Hematopoietic multipotent progenitor cell treated with erythropoietin and hydrocortisone succinate and interleukin-3 and kit ligand, for 17 days (in vitro differentiated cells): ENCODE data around the gene DUSP12.
"Not testable (repeated sequence)": the region's sequence is repeated elsewhere in the genome, so short reads cannot be mapped to it uniquely, and the experiment has no call there.

Experiments used
- DNase-seq: peaks from one replicate; pipeline ENCODE4 v3.0.0-alpha.2; 2015; ENCODE audit warnings: low spot score

Gene DUSP12

GRCh38 chr1:161727256-161727924, 22.2 kb upstream of the DUSP12 start:
- DNase-seq = no peak

DNA sequence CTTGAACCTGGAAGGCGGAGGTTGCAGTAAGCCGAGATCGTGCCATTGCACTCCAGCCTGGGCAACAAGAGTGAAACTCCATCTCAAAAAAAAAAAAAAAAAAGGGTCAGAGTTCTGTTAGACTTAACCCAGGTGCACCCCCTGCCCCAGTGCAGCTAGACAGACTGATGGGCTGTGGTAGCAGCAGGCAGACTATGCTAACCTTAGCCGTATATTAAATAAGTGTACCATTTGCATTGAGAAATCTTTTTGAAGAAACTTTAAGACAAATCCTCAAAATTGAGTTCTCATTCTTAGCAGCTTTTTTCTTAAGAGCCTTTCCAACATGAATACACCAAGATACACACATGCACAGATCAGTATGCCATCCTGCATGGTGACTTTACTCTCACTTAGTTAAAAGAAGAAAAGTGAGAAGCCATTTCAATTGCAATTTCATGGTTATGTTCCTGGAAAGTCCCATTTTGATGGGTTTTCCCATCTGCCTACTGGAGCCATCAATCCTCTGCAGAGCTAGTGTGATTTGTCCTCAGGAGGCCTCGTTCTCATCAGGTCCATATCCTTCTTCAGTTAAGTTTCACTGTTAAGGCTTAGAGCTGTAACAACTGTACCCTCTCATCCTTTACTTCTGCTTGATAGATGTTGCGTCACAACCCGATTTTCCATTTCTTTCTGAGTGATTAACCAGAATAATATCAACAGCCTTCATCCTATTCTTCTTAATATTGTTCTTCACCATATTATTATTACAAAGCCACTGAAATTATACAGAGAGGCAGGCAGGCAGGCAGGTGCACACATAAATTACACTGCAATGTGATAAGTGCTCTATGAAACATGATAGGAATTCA, 21.0 kb upstream of the DUSP12 start:
- no peak for DNase-seq

GRCh38 chr1:161730050-161730564, 19.5 kb upstream of the DUSP12 start:
- DNase-seq = no peak

DNA sequence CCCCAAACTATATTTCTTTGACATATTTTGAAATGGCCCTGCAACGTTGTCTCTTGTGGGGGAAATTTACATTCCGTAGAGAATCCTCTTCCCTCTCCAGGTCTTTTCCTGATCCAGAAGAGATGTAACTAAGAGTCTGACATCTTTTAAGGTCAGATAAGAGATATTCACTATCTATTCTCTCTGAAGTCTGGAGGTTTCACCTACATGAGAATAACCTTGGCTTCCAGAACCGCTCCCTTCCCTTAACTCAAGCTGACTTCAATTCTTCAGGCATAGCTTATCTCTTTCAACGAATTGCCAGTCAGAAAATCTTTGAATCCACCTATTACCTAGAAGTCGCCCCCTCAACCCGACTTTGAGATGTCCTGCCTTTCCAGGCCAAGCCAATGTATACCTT, 18.3 kb upstream of the DUSP12 start:
- DNase-seq = no peak

DNA sequence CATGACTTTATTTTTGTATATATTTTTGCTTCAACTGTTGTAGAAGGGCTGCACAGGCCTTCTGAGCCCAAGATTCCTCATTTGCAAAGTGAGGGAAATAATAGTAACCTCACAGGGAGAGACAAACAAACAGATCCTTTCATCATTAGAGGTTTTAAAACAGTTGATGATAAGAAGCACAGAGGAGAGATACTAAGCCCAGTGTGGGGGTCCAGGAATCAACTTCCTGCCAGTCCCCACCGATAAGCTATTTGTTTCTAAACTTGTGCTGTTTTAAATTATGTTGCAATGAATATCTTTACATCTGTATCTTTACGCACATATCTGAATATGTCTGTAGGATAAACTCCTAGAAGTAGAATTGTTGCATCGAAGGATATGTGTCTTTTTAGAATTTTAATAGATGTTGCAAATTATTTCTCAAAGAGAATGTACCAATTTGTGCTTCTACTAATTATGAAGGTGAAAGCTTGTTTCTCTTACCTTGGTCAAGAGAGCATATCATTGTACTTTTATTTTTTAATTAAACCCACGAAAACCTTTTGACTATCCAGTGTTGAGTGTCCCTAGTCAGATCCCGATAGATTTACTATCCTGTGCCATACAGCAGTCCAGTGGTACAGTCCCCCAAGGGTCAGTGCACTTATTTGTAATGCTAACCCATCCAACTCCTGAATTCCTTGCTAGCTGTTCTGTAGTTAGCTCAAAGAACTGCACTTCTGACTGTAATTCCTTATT, 17.4 kb upstream of the DUSP12 start:
- DNase-seq = no peak

- DNase-seq = no peak
These were observed 16.1 kb upstream of the DUSP12 start for GRCh38 chr1:161733526-161733925.

DNA sequence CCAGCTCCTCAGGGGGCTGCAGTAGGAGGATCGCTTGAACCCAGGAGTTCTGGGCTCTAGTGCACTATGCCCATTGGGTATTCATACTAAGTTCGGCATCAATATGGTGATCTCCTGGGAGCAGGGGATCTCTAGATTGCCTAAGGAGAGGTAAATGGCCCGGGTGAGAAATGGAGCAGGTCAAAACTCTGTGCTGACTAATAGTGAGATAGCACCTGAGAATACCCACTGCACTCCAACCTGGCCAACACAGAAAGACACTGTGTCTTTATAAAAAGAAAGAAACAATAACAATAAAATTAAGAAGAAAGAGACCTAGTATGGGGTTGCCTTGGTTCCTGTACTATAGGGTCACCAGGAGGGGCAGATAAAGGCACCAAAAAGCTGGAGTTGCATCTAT, 13.7 kb upstream of the DUSP12 start:
- DNase-seq = no peak

DNA sequence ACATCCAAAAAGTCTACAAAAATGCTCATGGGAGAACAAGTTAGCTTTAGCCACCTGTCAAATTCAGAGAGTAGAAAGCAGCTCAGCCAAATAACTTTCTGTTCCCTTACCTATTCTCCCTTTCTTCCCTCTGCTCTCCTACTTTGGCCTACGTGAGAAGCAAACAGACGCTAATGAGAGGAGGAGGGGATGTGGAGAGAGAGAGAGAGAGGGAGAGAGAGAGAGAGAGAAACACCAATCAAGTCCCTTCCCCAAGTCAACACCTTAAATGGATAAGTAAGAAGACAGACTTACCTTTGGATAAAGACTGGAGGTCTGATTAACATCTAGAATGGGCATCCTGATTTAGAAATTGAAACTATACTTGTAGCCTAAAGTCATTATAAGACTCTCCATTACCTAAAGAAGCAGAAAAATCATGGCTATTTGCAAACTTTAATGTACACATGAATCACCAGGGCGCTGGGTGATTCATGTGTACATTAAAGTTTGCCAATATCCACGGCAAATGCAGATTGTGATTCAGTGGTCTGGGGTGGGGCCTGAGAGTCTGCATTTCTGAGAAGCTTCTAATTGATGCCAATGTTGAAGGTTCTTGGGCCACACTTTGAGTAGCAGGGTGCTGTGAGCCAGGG, 13.1 kb upstream of the DUSP12 start:
- no peak for DNase-seq

GRCh38 chr1:161737625-161738024, 12.0 kb upstream of the DUSP12 start:
- no peak for DNase-seq

DNA sequence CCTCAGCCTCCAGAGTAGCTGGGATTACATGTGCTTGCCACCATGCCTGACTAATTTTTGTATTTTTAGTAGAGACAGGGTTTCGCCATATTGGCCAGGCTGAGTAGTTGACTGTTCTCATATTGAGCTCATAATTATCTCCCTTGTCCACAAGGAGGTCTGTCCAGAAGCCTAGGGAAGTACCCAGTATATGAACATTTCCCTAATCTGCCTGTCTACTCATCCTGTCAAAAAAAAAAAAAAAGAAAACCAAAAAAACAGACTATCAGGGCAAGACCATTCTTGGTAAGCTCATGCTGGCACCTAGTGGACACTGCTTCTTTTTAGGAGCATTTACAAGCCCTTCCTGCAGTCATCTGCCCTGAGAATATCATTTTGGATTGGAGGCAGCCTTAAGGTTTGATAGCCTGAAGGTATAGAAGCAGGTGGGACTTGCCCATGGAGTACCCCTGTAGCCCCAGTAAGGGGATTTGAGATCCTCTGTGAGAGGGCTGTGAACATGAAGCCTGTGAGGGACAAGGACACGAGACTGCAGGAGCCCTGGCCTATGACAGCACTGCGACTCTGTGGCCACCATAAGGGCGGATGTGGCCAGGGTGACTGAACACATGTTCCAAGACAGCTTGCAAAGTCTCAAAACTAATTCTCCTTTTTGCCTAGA, 10.8 kb upstream of the DUSP12 start:
- peak; percentile 77 for DNase-seq

DNA sequence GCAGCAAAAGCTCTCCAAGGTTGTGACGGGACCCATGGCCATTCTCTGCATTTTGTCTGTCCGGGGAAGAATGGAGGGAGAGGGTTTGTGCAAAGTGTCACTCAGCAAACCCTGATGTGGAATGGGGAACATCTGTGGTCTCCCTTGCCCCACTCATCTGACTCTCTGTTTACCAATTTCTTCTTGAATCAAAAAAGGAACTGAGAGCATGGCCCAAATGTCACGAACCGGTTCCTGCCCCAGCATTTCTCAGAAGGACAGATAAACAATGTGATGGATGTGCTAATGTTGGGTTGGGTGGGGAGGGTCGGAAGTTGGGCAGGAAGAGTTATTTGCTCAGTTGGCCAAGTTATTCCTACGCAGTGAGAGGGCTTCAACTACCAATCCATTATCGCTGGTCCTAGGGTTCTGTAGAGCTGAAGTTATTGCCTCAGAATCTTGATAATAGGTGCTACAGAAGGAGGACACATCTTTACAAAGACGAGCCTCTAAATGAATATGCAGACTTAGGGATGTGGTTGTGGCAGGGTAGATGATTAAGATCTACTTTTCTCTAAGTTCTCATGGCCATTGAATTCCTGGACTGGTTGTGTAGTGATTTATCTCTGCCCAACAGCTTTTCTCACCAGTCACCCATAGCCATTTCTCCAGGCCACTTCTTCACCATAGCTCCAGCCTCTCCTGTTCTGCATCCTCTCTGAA, 9.6 kb upstream of the DUSP12 start:
- no peak for DNase-seq

GRCh38 chr1:161740921-161741320, 8.7 kb upstream of the DUSP12 start:
- no peak for DNase-seq

DNA sequence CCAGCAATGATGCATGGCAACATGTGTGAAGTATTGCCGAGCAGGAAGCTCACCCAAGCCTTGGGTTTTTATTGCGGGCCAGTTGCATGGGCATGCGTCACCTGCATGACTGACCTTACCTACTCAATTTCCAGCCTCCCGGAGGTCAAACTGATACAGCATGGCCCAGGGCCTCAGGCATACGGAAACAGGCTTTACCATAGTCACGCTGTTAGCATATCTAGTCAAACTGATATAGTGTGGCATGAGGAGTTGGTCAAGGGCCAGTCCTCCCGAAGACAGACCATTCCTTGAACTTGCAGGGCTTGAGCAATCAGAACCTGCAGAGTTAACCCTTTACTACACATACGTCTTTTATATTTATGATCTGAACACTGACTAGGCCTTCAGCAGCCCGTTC, 6.4 kb upstream of the DUSP12 start:
- DNase-seq = no peak

DNA sequence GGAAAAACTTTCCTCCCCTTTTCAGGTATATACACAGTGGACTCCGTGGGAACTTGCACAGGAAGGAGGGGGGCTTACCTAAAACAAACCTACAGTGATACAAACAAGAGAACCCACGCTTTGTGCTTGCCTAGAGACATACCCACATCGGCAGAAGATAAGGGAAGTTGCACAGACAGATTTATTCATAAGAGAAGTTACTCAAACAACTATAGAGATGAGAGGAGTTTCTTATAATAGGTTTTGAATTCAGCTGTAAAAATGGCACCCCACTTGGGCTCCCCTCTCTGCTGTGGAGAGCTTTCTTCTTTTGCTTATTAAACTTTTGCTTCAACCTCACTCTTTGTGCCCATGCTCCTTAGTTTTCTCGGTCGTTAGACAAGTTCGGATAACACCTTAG, 1.8 kb upstream of the DUSP12 start:
- DNase-seq = no peak

GRCh38 chr1:161763522-161764098, 14.0 kb downstream of the DUSP12 start:
- peak; percentile 71 for DNase-seq

GRCh38 chr1:161766102-161766981, 16.8 kb downstream of the DUSP12 start, which contains the start of gene ATF6:
Gene ATF6, plus strand, starts transcription at chr1:161766320. Its CDS starts 41 bp downstream, at chr1:161766361.
- peak; percentile 91 for DNase-seq

DNA sequence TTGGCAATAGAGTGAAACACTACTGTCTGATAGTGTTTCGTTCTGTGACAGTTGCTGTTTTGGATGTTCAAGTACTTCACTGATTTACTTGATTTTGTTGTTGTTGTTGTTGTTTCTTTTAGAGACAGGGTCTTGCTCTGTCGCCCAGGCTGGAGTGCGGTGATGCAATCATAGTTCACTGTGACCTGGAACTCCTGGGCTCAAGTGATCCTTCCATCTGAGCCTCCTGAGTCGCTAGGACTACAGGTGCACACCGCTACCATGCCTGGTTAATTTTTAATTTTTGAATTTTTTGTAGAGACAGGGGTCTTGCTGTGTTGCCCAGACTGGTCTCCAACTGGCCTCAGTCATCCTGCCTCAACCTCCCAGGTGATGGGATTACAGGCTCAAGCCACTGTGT, 18.9 kb downstream of the DUSP12 start:
- DNase-seq = no peak

DNA sequence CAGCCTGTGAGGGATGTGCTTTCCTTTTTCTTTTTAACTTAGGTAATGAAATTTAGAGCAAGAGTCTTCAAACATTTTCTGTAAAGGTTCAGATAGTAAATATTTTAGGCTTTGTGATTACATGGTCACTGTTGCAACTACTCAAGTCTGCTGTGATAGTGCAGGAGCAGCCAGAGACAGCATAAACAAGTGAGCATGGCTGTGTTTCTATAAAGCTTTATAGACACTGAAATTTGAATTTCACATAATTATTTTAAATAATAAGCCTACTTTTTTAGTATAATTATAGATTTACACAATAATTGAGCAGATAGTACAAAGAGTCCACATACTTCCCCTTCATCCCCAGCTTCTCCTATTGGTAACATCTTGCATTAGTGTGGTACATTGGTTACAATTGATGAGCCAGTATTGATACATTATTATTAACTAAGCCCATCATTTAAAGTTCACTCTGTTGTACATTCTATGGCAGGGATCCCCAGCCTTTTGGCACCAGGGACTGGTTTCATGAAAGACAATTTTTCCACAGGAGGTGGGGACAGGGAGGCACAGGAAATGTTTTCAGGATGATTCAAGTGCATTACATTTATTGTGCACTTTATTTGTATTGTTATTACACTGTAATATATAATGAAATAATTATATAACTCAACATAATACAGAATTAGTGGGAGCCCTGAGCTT, 19.5 kb downstream of the DUSP12 start:
- no peak for DNase-seq

- DNase-seq = not testable (repeated sequence)
These were observed 20.1 kb downstream of the DUSP12 start for GRCh38 chr1:161769673-161770045.
